ENCODE data around the gene XPNPEP1.
A peak's percentile ranks its signal among the peaks of the same experiment; 100 is the strongest.

GRCh38 chr10:109963439-109963838 lies 40.1 kb upstream of the XPNPEP1 start:
- TF ChIP-seq POLR2A (IDR thresholded peaks at IDR 0.05) (no peak), CTCF (IDR thresholded peaks at IDR 0.05) (no peak), POLR2AphosphoS5 (IDR thresholded peaks at IDR 0.05) (peak in 1 of 3 donors; percentile 40)
